Large intestine (tissue), 3 donors: ENCODE measurements around the gene SLC9A1. TPM values are rescaled to one million over a fixed set of nuclear protein-coding genes. Genes with fewer than 3 reads are reported as not detected.

Source experiments
- DNase-seq, 2 donors: peaks; one replicate each; pipeline versions ENCODE4 v3.0.0 to v3.0.0-alpha.2; 2013
- H3K27ac ChIP-seq: one replicate; pipeline ENCODE4 v1.5.1; 2013; ENCODE audit warnings: low read length
- H3K27me3 ChIP-seq: 2 replicates; pipeline ENCODE4 v1.6.1; 2013; ENCODE audit warnings: low read length; ENCODE audit not compliant: control insufficient read depth, insufficient read depth
- H3K36me3 ChIP-seq: 2 replicates; pipeline ENCODE4 v1.6.1; 2013; ENCODE audit warnings: low read length; ENCODE audit not compliant: control insufficient read depth, insufficient read depth
- H3K4me1 ChIP-seq: one replicate; pipeline ENCODE4 v1.6.1; 2013; ENCODE audit warnings: low read length; ENCODE audit not compliant: control insufficient read depth, insufficient read depth
- H3K4me3 ChIP-seq: one replicate; pipeline ENCODE4 v1.5.1; 2013; ENCODE audit warnings: low read length
- H3K9me3 ChIP-seq: one replicate; pipeline ENCODE4 v1.6.1; 2013; ENCODE audit warnings: mild to moderate bottlenecking, low read depth, low read length, moderate library complexity; ENCODE audit not compliant: control insufficient read depth
- WGBS: methylation state at CpG from one replicate; pipeline ENCODE4 v1.1.5; 2013; ENCODE audit warnings: low lambda C conversion rate; ENCODE audit not compliant: insufficient coverage; 5-methylcytosine and 5-hydroxymethylcytosine counted together
- polyA plus RNA-seq: library from polyadenylated mRNA; unstranded; fragments of 120-200 nt; gene quantifications from one replicate; pipeline ENCODE4 v1.2.1, GENCODE V29; 2013

Gene SLC9A1
- polyA plus RNA-seq, 1 donor, result 21.5 TPM

DNA sequence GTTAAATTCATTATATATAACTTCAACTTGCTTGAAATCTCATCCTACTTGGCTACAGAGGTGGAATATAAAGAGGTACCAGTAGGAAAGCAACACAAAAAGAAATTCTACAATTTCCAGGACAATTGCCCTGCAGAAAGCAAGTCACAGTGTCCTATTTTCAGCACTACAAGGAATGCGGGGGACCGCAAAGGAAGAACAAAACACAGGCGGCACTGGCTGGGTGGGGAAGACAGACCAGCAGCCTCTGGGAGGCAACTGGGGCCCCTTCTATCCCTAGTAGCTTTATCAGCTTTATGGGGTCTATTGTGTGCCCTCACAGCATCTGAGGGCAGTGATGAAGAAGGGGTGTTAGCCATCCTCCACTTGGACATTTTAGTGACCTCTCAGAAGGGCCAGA lies 30.5 kb downstream of the SLC9A1 start:
- Histone ChIP-seq H3K4me1 (peaks cover 4% of the 10 kb centered on the region), H3K4me3 (no peak overlapping the region), H3K36me3 (peaks cover 5% of the 10 kb centered on the region), H3K9me3 (no peaks in the 10 kb centered on the region), H3K27ac (no peak overlapping the region), H3K27me3 (no peaks in the 10 kb centered on the region)
- no CpG with 5 or more reads among the region's 3 CpGs for WGBS
- DNase-seq, result no peak

DNA sequence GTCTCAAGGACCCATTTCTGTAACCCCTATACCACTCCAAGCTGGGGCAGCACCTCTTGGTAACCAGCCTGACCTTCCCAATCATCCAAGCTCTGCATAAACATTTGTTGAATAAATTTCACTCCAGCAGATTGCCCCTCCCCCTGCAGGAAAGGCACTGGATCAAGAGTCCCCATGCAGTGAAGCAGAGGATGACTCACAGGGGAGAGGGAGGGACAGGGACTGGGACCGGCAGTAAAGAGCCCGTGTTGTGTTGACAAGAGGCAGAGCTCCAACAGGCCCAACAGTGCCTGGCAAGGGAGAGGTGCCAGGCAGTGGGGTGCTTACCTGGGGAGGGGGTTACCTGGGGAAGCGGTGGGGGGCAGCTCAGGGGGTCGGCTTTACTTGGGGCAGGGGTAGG lies 32.3 kb downstream of the SLC9A1 start:
- no peak overlapping the region for H3K27ac ChIP-seq
- H3K4me1 ChIP-seq, result peaks cover 14% of the 10 kb centered on the region
- H3K4me3 ChIP-seq, result no peak overlapping the region
- peak; percentile 77 to 82 for DNase-seq
- no peaks in the 10 kb centered on the region for H3K27me3 ChIP-seq
- WGBS, result no CpG with 5 or more reads among the region's 4 CpGs
- peaks cover 5% of the 10 kb centered on the region for H3K36me3 ChIP-seq
- H3K9me3 ChIP-seq, result no peaks in the 10 kb centered on the region

DNA sequence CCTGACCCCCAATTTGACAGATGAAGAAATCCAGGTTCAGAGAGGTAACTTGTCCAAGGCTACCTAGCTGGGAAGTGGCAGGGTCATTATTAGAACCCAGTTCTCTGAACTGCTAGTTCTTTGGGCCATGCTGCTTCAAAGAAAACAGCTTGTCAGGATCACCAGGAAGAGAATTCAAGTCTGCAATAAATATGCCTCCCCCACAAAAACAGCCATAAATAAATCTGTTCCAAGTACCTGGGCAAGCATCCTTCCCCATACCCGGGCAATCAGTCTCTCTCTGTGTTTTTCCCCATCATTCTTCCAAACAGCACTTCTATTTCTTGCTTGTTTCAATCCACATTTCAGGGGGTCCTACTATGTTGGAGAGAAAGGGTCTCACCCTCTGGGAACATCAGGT lies 34.1 kb downstream of the SLC9A1 start:
- Histone ChIP-seq H3K4me3 (no peak overlapping the region), H3K36me3 (no peaks in the 10 kb centered on the region), H3K27me3 (no peaks in the 10 kb centered on the region), H3K9me3 (no peaks in the 10 kb centered on the region), H3K4me1 (peaks cover 15% of the 10 kb centered on the region), H3K27ac (no peak overlapping the region)
- no CpG with 5 or more reads among the region's 1 CpG for WGBS
- DNase-seq, result no peak

DNA sequence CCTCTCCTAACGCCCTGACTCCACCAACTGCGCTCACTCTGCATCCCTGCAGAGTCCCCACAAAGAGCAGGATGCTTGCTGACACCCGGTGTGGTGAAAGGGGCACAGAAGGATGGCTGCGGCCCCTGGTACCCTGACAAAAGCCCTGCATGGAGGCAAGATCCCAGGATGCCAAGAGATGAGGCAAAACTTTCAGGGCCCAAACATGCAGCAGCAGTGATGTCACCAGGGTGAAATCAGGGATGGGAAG lies 36.6 kb downstream of the SLC9A1 start:
- DNase-seq, result no peak
- H3K4me3 ChIP-seq, result no peak overlapping the region
- H3K36me3 ChIP-seq, result peaks cover 7% of the 10 kb centered on the region
- peak overlapping the region; percentile 37 for H3K27ac ChIP-seq
- H3K9me3 ChIP-seq, result no peaks in the 10 kb centered on the region
- H3K27me3 ChIP-seq, result no peaks in the 10 kb centered on the region
- no CpG with 5 or more reads among the region's 4 CpGs for WGBS
- peaks cover 27% of the 10 kb centered on the region for H3K4me1 ChIP-seq

DNA sequence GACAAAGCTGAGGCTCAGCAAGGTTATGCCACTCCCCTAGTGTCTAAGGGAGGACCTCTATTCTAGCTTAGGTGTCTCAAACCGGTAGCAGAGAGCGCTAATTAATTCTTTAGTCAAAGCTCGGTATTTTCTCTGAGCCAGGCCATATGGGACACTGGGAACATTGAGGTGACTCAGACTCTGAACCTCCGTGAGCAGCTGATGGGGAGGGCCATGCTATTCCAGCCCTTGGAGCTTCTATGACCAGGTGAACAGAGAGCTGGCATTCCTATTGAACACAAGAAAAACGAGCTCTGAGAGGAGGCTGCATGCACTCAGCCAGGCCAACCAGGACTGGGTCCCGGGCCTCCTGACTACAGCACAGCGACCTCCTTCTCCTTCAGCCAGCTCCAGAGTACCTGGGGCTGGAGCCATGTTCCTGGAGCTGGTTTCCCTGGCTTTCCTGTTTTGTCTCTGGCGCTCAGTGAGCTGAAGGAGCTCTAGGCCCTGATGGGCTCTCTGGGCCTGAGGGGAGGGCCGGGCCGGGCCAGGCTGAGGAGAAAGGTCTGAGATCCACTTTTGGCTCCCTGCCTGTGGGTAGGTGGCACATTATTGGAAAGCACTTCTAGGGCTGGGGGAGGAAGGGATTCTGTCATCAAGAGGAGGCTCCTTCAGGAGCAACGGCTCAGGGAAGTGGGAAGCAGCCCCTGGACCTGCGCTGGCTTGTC lies 37.0 kb downstream of the SLC9A1 start:
- Histone ChIP-seq H3K36me3 (peaks cover 10% of the 10 kb centered on the region), H3K9me3 (no peaks in the 10 kb centered on the region), H3K27ac (peak overlapping the region; percentile 37), H3K4me3 (no peak overlapping the region), H3K4me1 (peaks cover 27% of the 10 kb centered on the region), H3K27me3 (no peaks in the 10 kb centered on the region)
- no CpG with 5 or more reads among the region's 12 CpGs for WGBS
- no peak for DNase-seq

DNA sequence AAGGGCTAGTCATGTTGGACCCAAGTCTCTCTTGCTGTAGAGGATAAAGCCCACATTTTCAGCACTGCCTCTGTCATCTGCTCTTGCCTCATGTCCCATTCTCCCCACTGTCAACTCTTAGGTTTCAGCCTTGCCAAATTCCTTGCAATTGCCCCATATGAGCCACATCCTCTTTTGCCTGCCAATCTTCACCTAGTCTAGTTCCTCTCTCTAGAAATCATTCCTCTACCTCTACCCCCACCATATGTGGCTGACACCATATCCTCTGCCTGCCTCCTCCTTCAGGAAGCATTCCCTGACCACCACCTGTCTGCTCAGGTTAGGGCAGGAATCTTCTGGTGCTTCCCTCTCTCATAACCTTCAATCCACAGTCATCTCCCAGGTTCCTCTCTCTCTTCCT lies 38.2 kb downstream of the SLC9A1 start:
- Histone ChIP-seq H3K27me3 (no peaks in the 10 kb centered on the region), H3K27ac (no peak overlapping the region), H3K36me3 (peaks cover 11% of the 10 kb centered on the region), H3K9me3 (no peaks in the 10 kb centered on the region), H3K4me1 (peaks cover 23% of the 10 kb centered on the region), H3K4me3 (no peak overlapping the region)
- no peak for DNase-seq

DNA sequence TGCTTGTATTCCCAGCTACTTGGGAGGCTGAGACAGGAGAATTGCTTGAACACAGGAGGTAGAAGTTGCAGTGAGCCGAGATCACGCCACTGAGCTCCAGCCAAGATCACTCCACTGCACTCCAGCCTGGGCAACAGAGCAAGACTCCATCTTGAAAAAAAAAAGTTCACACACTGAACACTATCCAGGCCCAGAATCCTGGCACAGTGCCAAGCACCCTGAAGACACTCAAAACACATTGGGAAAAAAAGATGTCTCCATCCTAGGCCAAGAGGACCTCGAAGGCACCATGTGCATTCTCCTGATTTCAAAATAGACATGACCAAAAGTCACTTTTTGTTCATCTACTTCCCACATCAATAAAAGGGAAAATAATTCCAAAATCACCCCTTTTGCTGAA lies 38.7 kb downstream of the SLC9A1 start:
- no peak for DNase-seq
- Histone ChIP-seq H3K4me1 (peaks cover 23% of the 10 kb centered on the region), H3K27ac (peak overlapping the region; percentile 61), H3K27me3 (no peaks in the 10 kb centered on the region), H3K36me3 (peaks cover 11% of the 10 kb centered on the region), H3K4me3 (no peak overlapping the region), H3K9me3 (no peaks in the 10 kb centered on the region)
- whole genome bisulfite sequencing, result no CpG with 5 or more reads among the region's 3 CpGs

DNA sequence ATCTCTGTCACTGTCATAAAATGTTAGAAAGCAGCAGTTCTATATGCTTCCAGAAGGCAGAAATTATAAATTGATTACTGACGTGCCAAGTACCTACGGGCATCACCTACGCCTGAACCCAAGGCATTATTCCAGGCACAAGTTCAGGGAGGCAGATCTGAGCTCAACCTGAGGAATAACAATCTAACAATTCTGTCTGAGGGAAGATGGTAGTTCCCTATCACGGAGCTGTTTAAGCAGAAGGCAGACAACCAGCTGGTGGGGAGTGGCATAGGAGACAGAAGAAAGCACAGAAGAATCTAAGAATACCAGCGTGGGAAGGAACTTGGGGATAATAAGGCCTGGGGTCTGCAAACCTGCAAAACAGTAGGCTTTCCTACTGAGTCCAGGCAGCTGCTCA lies 40.4 kb downstream of the SLC9A1 start:
- Histone ChIP-seq H3K4me1 (peaks cover 23% of the 10 kb centered on the region), H3K27me3 (no peaks in the 10 kb centered on the region), H3K27ac (peak overlapping the region; percentile 61), H3K9me3 (no peaks in the 10 kb centered on the region), H3K4me3 (no peak overlapping the region), H3K36me3 (peaks cover 15% of the 10 kb centered on the region)
- WGBS, result 100% methylated on average over 1 of the region's 5 CpGs
- DNase-seq, result no peak

DNA sequence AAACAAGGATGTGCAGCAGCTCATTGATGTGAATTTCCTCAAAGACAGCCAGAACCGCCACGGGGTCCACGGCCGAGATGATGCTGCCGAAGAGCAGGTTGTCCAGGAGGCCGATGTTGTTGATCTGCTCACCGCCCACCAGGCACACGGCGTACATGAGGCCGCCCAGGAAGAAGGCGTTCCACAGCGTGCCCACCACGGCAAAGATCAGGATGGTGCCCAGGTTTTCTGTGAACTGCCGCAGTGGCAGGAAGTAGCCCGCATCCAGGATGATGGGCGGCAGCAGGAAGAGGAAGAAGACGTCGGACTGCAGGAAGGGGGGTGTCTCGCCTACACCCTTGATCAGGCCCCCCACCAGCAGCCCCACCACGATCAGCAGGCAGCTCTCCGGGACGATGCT lies 41.1 kb downstream of the SLC9A1 start:
- Histone ChIP-seq H3K27ac (no peak overlapping the region), H3K4me3 (no peak overlapping the region), H3K4me1 (peaks cover 23% of the 10 kb centered on the region), H3K9me3 (no peaks in the 10 kb centered on the region), H3K27me3 (no peaks in the 10 kb centered on the region), H3K36me3 (peaks cover 17% of the 10 kb centered on the region)
- no CpG with 5 or more reads among the region's 22 CpGs for WGBS
- no peak for DNase-seq

DNA sequence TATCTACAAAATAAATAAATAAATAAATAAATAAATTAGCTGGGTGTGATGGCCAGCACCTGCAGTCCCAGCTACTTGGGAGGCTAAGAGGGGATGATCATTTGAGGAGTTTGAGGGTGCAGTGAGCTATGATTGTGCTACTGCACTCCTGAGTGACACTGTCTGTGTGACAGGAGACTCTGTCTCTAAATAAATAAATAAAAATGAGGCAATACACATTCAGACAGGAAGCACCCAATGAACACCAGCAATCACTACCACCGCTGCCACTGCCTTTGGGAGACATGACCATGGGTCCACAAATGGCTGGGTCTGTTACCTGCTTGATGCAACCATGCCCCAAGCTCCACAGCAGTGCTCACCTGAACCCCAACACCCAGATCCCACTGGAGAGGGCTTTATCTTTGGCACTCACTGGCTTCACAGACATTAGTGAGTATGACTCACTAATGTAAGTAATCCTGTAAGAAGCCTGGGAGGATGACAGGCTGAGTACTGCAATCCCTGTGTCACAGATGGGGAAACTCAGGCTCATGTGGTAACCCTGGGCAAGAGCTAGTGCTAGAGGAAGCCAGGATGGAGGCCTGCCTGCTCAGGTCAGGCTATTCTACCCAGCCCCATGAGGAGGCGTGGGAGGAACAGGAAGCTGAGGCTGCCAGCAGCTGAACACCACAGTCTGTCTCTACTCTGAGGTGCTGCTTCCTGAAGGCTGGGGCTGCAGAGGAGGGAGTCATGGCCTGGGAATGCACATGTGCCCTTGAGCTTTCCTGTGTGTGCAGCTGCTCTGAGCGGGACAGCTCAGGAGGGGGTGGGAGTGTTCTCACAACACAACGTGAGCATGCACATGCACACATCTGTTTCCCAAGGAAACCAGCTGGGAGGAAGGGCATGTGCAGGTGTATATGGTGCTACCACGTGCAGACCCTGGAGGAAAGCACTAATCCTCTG lies 43.0 kb downstream of the SLC9A1 start:
- H3K9me3 ChIP-seq, result no peaks in the 10 kb centered on the region
- H3K4me1 ChIP-seq, result peaks cover 12% of the 10 kb centered on the region
- H3K36me3 ChIP-seq, result peaks cover 17% of the 10 kb centered on the region
- no peak overlapping the region for H3K27ac ChIP-seq
- no CpG with 5 or more reads among the region's 5 CpGs for WGBS
- H3K4me3 ChIP-seq, result no peak overlapping the region
- no peaks in the 10 kb centered on the region for H3K27me3 ChIP-seq
- DNase-seq, result peak; percentile 60 to 63
